ENCODE measurements around the gene ABCB11. TPM values are rescaled to one million over a fixed set of nuclear protein-coding genes. Genes with fewer than 3 reads are reported as not detected.
A peak's percentile ranks its signal among the peaks of the same experiment; 100 is the strongest.

The ABCB11 gene
- total and polyA plus RNA-seq, 9 of the 15 experiments (the other 6 are each of a cell fraction or from before 2014, with no cell fraction given): 0.04 to 0.51 (median 0.10) TPM; not detected in 1

- TF ChIP-seq AFF1 (IDR thresholded peaks at IDR 0.05; ENCODE audit: low read depth in 1 of 2, partially characterized antibody in 2 of 2) (peak; percentile 72 to 98), KDM4B (IDR thresholded peaks at IDR 0.05; ENCODE audit: borderline replicate concordance in 2 of 2, low read depth in 1 of 2) (no peak), NCOA6 (IDR thresholded peaks at IDR 0.05) (no peak), HSF4 (CRISPR knock-in tag; IDR thresholded peaks at IDR 0.05; ENCODE audit: borderline replicate concordance) (no peak; the same call in 1 of the 2 replicates), E4F1 (CRISPR knock-in tag; IDR thresholded peaks at IDR 0.05; ENCODE audit: borderline replicate concordance) (no peak), E2F6 (IDR thresholded peaks at IDR 0.05; ENCODE audit: borderline replicate concordance in 1 of 2, extremely low read depth in 1 of 2, insufficient read depth in 1 of 2, insufficient read length in 1 of 2, low read depth in 1 of 2, low read length in 1 of 2, poor library complexity in 1 of 2, severe bottlenecking in 1 of 2) (peak; percentile 46 to 47), ZBTB5 (IDR thresholded peaks at IDR 0.05) (0 out of 2 replicates have a peak, but pooled peaks have one; percentile 23), MEF2A (IDR thresholded peaks at IDR 0.05; ENCODE audit: control insufficient read depth, low read depth, low read length) (peak; percentile 27; the same call in 1 of the 2 replicates), KDM1A (IDR thresholded peaks at IDR 0.05) (peak; percentile 94 to 97), PPARD (CRISPR knock-in tag; IDR thresholded peaks at IDR 0.05) (no peak), NFIC (IDR thresholded peaks at IDR 0.05) (peak; percentile 95), CREB3 (tag; conservative IDR thresholded peaks at IDR 0.05; ENCODE audit: low read depth) (0 out of 2 replicates have a peak, but pooled peaks have one; percentile 56), PML (IDR thresholded peaks at IDR 0.05; ENCODE audit: low read length) (peak; percentile 99), ZBTB17 (CRISPR knock-in tag; IDR thresholded peaks at IDR 0.05) (peak; percentile 85), FOS (IDR thresholded peaks at IDR 0.05; ENCODE audit: extremely low read depth, insufficient read length) (no peak)
Observed at GRCh38 chr2:168935810-168936581, 95.1 kb downstream of the ABCB11 start (continued).
